NCI-H1930 (cell line): ENCODE data around the gene FRMPD1.
A peak's percentile ranks its signal among the peaks of the same experiment; 100 is the strongest.

Experiments
- DNase-seq, 2 experiments: peaks; one replicate each; lab custom pipeline; 2025; lab: John Stamatoyannopoulos, UW

FRMPD1 gene

DNA sequence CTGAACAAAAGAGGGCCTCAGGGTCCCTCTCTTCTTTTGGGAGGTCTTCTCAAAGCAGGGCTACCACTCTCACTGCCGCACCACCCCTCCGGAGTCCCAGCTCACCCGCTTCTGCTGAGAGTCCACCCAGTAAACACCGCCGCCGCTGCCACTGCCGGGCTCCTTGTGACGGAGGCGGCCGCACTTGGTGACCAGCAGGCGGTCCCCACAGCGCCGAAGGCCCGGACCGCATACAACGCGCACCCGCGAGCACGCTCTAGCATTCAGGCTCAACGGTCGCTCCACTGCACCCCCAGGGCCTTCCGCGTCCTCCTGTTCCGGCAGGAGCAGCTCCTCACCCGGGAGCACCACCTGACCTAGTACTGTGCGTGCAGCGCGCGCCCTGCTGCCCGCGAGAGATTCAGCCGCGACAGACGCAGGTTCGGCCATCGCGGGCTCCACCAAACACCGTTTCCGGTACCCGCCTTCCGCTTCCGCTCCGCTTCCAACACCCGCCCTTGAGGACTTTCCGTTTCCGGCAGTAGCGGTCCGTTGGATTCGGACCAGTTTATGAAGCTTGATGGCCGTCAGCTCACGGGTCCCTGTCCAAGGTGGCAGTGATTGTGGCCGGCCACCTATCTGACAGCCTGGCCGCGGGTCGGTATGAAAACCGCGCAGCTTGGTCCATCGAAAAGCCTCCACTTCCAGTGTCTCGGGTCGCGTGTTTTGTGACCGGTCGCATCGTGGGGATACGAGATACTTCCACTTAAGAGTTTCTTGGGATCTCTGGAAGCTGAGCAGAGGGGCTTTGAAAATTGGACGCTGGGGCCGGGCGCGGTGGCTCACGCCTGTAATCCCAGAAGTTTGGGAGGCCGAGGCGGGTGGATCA is 134.1 kb downstream of the FRMPD1 start, which contains the start of gene EXOSC3:
TSS of gene EXOSC3 (minus strand) at position 449 of the 868 bp plus-strand sequence. CDS start at position 429, 20 bp downstream.
- DNase-seq, result peak; percentile 85 to 87

DNA sequence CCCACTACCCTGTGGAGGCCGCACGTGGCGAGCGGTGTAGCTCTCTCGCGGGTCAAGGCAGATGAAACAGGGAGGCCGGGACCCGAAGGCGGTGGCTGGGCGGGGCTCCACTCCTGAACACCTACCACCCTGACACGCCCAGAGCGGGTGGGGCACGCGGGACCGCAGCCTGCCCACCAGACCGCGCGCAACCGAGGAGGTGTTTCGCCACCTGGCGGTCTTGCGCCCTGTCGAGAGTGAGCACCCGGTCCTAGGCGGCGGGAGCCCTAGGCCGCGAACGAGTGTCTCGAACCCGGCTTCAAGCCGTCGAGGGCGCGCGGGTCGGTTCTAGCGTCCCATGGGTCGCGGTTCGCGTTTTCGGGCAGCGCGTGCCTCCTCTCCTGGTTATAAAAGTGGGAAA is 136.3 kb downstream of the FRMPD1 start:
- DNase-seq, result no peak

DNA sequence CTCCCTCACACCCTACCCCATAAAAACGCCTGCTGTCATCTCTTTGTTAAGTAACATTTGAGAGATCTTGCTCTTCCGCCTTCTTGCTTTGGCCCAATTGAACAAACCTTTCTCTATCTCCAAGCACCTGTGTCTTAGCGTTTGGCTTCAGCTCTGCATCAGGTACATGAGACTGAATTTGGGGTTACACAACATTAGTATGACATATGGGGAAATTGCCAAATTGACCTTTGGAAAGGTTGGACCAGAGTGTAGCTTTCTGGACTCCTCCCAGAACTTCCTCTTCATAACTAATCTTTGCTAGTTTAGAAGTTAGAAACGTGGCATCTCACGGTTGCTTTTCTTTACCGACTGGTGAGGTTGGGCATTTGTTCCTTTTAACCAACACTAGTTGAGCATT is 137.6 kb downstream of the FRMPD1 start:
- DNase-seq, result no peak

DNA sequence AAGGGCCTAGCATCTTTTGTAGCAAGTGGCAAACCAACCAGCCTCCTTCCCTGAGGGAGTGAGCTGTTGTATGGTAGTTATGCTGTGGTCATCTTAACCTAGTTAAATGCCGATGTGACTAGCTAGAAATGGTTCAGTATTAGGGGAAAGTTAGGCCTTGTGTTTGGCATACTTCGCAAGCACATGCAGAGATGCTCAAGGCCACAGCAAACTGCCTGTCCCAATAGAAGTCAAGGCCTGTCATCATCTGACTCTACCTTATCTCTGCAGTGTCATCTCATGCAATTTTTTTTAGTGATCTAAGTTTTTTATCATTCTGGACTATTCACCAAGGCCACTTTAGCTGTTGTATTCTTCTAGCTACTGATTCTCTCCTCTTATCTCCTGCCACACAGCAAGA is 139.3 kb downstream of the FRMPD1 start:
- DNase-seq, result no peak

DNA sequence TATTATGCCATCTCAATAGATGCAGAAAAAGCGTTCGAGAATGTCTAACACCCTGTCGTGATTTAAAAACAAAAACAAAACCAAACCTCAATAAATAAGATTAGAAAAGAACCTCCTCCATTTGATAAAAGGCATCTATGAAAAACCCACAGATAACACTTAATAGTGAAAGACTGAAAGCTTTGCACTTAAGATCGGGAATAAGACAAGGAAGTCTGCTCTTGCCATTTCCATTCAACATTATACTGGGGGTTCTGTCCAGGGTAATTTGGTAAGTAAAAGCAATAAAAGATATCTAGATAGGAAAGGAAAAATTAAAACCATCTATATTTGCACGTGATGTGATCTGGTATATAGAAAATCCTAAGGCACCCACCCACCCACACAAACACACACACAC is 141.4 kb downstream of the FRMPD1 start:
- DNase-seq, result no peak

DNA sequence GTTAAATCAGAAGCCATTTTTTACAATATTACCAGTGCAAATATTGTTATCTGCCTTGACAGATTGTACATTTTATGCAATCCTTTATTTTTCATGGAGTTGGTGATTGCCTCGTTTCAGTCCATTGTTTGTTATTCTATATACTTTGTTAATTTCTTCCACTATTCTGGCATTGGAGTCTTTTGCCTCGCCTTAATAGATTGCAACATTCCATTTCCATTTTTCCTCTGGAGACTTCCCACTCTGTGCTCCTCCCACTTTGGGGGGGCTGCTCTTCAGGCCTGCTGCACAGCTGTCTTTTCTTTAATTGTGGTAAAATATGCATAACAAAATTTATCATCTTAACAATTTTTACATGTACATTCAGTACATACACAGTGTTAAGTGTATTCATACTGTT is 145.5 kb downstream of the FRMPD1 start:
- no peak for DNase-seq
